K562 (cell line): ENCODE data around the gene ZNF546. TPM values are rescaled to one million over a fixed set of nuclear protein-coding genes. Genes with fewer than 3 reads are reported as not detected.

ENCODE experiments used
- ATAC-seq: fragments of 200-7000 bp; cut with Tn5 transposase; 3 replicates; pipeline ENCODE4 v1.9.1; 2020; ENCODE audit warnings: moderate library complexity
- BruUV-seq: library from RNA; stranded (reverse); fragments of 400-500 nt; replicated peaks from 2 replicates; lab custom pipeline; 2021; lab: Mats Ljungman, UMichigan
- CTCF ChIA-PET: fragments of 300-600 bp; formaldehyde crosslinking; extraction: SDS; loops from one replicate; lab custom pipeline; 2021; ENCODE audit warnings: low intra/inter-chr PET ratio; lab: Yijun Ruan, JAX
- POLR2A ChIA-PET: fragments of 300-600, 350-650 bp; sonication (Branson Sonifier 250); formaldehyde crosslinking; extraction: SDS; loops from one replicate; lab custom pipeline; 2021; ENCODE audit warnings: antibody characterized with exemption, inconsistent platforms; lab: Yijun Ruan, JAX
- DNase-seq, 4 experiments: peaks; one replicate each; pipeline versions ENCODE4 v3.0.0 to v3.0.0-alpha.2; 2011 to 2018; ENCODE audit warnings: low spot score in 3 of 4, mixed read lengths in 3 of 4; ENCODE audit errors: extremely low read depth in 1 of 4
- FAIRE-seq: peaks from 2 replicates; lab custom pipeline; 2011; peaks lifted over from hg19 to GRCh38; lab: Jason Lieb, UNC
- H2AFZ ChIP-seq: 2 replicates; pipeline ENCODE4 v1.6.0; 2011; ENCODE audit warnings: low read depth, low read length, control low read depth, inconsistent platforms
- H3K27ac ChIP-seq: fragments of 200-600 bp; 3 replicates; pipeline ENCODE4 v1.8.0; 2011; ENCODE audit warnings: low read depth, mild to moderate bottlenecking, control low read depth, inconsistent platforms, low read length, moderate library complexity, mixed read lengths; ENCODE audit errors: extremely low read depth
- H3K27me3 ChIP-seq, 2 experiments: fragments of 300-600 bp in 1 of 2; 2 replicates in 1 of 2; 3 replicates in 1 of 2; pipeline versions ENCODE4 v1.6.0 to v1.8.0; 2011; ENCODE audit warnings: inconsistent platforms in 2 of 2, low read length in 2 of 2, mild to moderate bottlenecking in 1 of 2, mixed read lengths in 1 of 2, moderate library complexity in 1 of 2; ENCODE audit not compliant: control insufficient read depth in 2 of 2, insufficient read depth in 2 of 2
- H3K36me3 ChIP-seq: fragments of 300-600 bp; 3 replicates; pipeline ENCODE4 v1.8.0; 2011; ENCODE audit warnings: mild to moderate bottlenecking, low read length, inconsistent platforms; ENCODE audit not compliant: control insufficient read depth, insufficient read depth
- H3K4me1 ChIP-seq, 2 experiments: fragments of 200-600 bp in 1 of 2; replicated peaks in 1 of 2; 2 replicates in 1 of 2; 3 replicates in 1 of 2; pipeline versions ENCODE4 v1.5.1 to v1.8.0; 2011; ENCODE audit warnings: inconsistent platforms in 2 of 2, low read length in 2 of 2, mild to moderate bottlenecking in 1 of 2, mixed read lengths in 1 of 2, moderate library complexity in 1 of 2; ENCODE audit not compliant: control insufficient read depth in 2 of 2, insufficient read depth in 2 of 2
- H3K4me2 ChIP-seq: 2 replicates; pipeline ENCODE4 v1.6.1; 2011; ENCODE audit warnings: low read length, control low read depth, inconsistent platforms, mixed read lengths; ENCODE audit not compliant: insufficient read depth
- H3K4me3 ChIP-seq: fragments of 200-600 bp; sonication (generic), shearing (Covaris generic); 2 replicates; pipeline ENCODE4 v1.5.1; 2016; ENCODE audit warnings: control low read depth, inconsistent platforms
- H3K79me2 ChIP-seq: fragments of 200-600 bp; 3 replicates; pipeline ENCODE4 v1.8.0; 2011; ENCODE audit warnings: low read length, inconsistent platforms; ENCODE audit not compliant: control insufficient read depth, insufficient read depth
- H3K9ac ChIP-seq, 2 experiments: 2 replicates each; pipeline versions ENCODE4 v1.6.0 to v1.6.1; 2011; ENCODE audit warnings: low read depth in 2 of 2, low read length in 2 of 2, control low read depth in 1 of 2, inconsistent platforms in 1 of 2, mild to moderate bottlenecking in 1 of 2, mixed read lengths in 1 of 2; ENCODE audit not compliant: insufficient read depth in 1 of 2
- H3K9me1 ChIP-seq: one replicate; pipeline ENCODE4 v1.6.0; 2011; ENCODE audit warnings: inconsistent platforms, mild to moderate bottlenecking, low read length, moderate library complexity; ENCODE audit not compliant: control insufficient read depth, insufficient read depth
- H3K9me3 ChIP-seq: replicated peaks from 2 replicates; pipeline ENCODE4 v1.5.1; 2011; ENCODE audit warnings: low read depth, low read length, inconsistent platforms; ENCODE audit not compliant: control insufficient read depth, insufficient read depth
- H4K20me1 ChIP-seq: replicated peaks from 2 replicates; pipeline ENCODE4 v1.6.1; 2011; ENCODE audit warnings: low read length, inconsistent platforms, mixed read lengths; ENCODE audit not compliant: control insufficient read depth, insufficient read depth
- MYBL2 ChIP-seq, 2 experiments: fragments of 450-650 bp in 1 of 2; sonication (generic) in 1 of 2; formaldehyde crosslinking in 1 of 2; IDR thresholded peaks; 2 replicates each; pipeline versions ENCODE4 v1.6.1 to v1.8.1; 2017 to 2022; ENCODE audit warnings: borderline replicate concordance in 1 of 2, inconsistent platforms in 1 of 2, low read depth in 1 of 2, mild to moderate bottlenecking in 1 of 2, missing genetic modification reagents in 1 of 2, moderate library complexity in 1 of 2
- NUFIP1 ChIP-seq: fragments of 450-650 bp; IDR thresholded peaks from 2 replicates; pipeline ENCODE4 v1.6.1; 2018; ENCODE audit not compliant: partially characterized antibody
- POLR3G ChIP-seq: IDR thresholded peaks from 2 replicates; pipeline ENCODE4 v1.6.1; 2011; ENCODE audit not compliant: insufficient read length, insufficient replicate concordance; ENCODE audit errors: extremely low read depth
- ZBTB33 ChIP-seq: sonication (generic); formaldehyde crosslinking; IDR thresholded peaks from 2 replicates; pipeline ENCODE4 v1.8.1; 2023; ENCODE audit warnings: mild to moderate bottlenecking, missing genetic modification reagents
- ZNF143 ChIP-seq: sonication (generic); formaldehyde crosslinking; IDR thresholded peaks from 2 replicates; pipeline ENCODE4 v1.9.0; 2022; ENCODE audit warnings: mild to moderate bottlenecking, missing genetic modification reagents
- ZNF41 ChIP-seq: fragments of 250-450 bp; sonication (Bioruptor Pico); conservative IDR thresholded peaks from 2 replicates; pipeline ENCODE4 v1.4.0; 2020; ENCODE audit warnings: mild to moderate bottlenecking
- ZNF644 ChIP-seq: fragments of 200-800 bp; sonication (Bioruptor generic); IDR thresholded peaks from 2 replicates; pipeline ENCODE4 v1.6.1; 2016; ENCODE audit warnings: low read depth, missing genetic modification characterization, missing compliant biosample characterization
- ZNF766 ChIP-seq: fragments of 200-800 bp; sonication (Bioruptor generic); conservative IDR thresholded peaks from 2 replicates; pipeline ENCODE4 v1.6.1; 2016; ENCODE audit warnings: missing genetic modification characterization, missing compliant biosample characterization
- WGBS: fragments of 100-300 bp; shearing (Covaris generic); methylation state at CpG from one replicate; pipeline ENCODE4 v1.1.6; 2016; ENCODE audit warnings: low coverage, mixed read lengths; ENCODE audit not compliant: insufficient coverage; ENCODE audit errors: missing lambda C conversion rate; 5-methylcytosine and 5-hydroxymethylcytosine counted together
- in situ Hi-C: fragments of 300-500 bp; cut with MboI; formaldehyde crosslinking; loops from 4 replicates; pipeline ENCODE4 v1.15.0; 2018; ENCODE audit warnings: inconsistent platforms, mixed read lengths
- intact Hi-C: fragments of 100-400 bp; cut with micrococcal nuclease; formaldehyde crosslinking; loops from 2 replicates; pipeline ENCODE4 v1.14.2; 2022
- polyA plus RNA-seq, 8 experiments: library from polyadenylated mRNA; depleted of rRNA in 4 of 8; stranded (reverse) in 5 of 8; unstranded in 3 of 8; fragments of >200 nt; fragmentation: Nextera tagmentation in 2 of 8; fragmentation: Illumina TruSeq in 1 of 8; extraction: Ambion mirVana in 2 of 8; extraction: Trizol in 1 of 8; gene quantifications; 2 replicates each; pipeline versions ENCODE4 v1.2.1 to v1.2.3, GENCODE V29; 2011 to 2014; ENCODE audit warnings: inconsistent platforms in 1 of 8, missing spikeins in 1 of 8
- total RNA-seq, 7 experiments: library from RNA; depleted of rRNA in 6 of 7; stranded (reverse); fragments of >200 nt in 6 of 7; fragmentation: Illumina TruSeq in 2 of 7; extraction: Trizol in 2 of 7; gene quantifications; 2 replicates each; pipeline versions ENCODE4 v1.2.1 to v1.2.3, GENCODE V29; 2011 to 2021; ENCODE audit warnings: low replicate concordance in 1 of 7

The ZNF546 gene
- total and polyA plus RNA-seq, 9 of the 15 experiments (the other 6 are each of a cell fraction or from before 2014, with no cell fraction given) = 0.73 to 5.1 (median 2.2) TPM

- TF ChIP-seq ZNF41 (CRISPR knock-in tag) (no peak), NUFIP1 (no peak), ZBTB33 (CRISPR knock-in tag) (0 out of 2 replicates have a peak, but pooled peaks have one; percentile 39), POLR3G (no peak), MYBL2 (IDR thresholded peaks at IDR 0.05; ENCODE audit: low read depth) (no peak), MYBL2 (CRISPR knock-in tag; IDR thresholded peaks at IDR 0.05; ENCODE audit: borderline replicate concordance) (no peak), ZNF143 (peak; percentile 78)
Observed at GRCh38 chr19:40055832-40056504, 59.1 kb downstream of the ZNF546 start, which contains the start of gene ZNF780B (continued).

- POLR2A ChIA-PET = interaction anchor here (1.1 kb wide), 1 partner anchor 86 kb away, joined by 3 read pairs; the partner anchor contains the start of gene PSMC4
- H3K4me2 ChIP-seq = peak overlapping the region; percentile 96
- 0 out of 2 replicates have a peak, but pooled peaks have one; percentile 30 for TF ChIP-seq ZNF766 (CRISPR knock-in tag)
- no peak for TF ChIP-seq ZNF644 (tag)
- TF ChIP-seq, all 486 proteins: peak for 1
- in situ Hi-C loops = no loop called here
- Histone ChIP-seq H4K20me1 (no peaks in the 10 kb centered on the region), H2AFZ (peak overlapping the region; percentile 93), H3K9me3 (peaks cover 9% of the 10 kb centered on the region; the same call in 1 of the 2 replicates), H3K27me3 (no peaks in the 10 kb centered on the region), H3K4me3 (peak overlapping the region; percentile 64), H3K27ac (no peak overlapping the region), H3K9me1 (no peaks in the 10 kb centered on the region), H3K9ac (peak overlapping the region in 1 of 2 experiments; percentile 67; a peak in 2 of 4 replicates), H3K79me2 (peaks cover 12% of the 10 kb centered on the region), H3K4me1 (peaks cover 0 to 5% of the 10 kb centered on the region in 2 experiments; a peak in 2 of 5 replicates), H3K36me3 (no peaks in the 10 kb centered on the region)
- CTCF ChIA-PET = no interaction called here
- 6% methylated on average over 5 of the region's 7 CpGs for WGBS
- TSS peak; percentile 75 for BruUV-seq
- ATAC-seq (no peak), DNase-seq (no peak), FAIRE-seq (no peak)
- intact Hi-C loops = no loop called here
Observed at GRCh38 chr19:40056505-40056904, 59.6 kb downstream of the ZNF546 start.
